ENCODE results near the gene FKBP7.

Gene FKBP7

GRCh38 chr2:178517496-178517895 is 39.1 kb upstream of the FKBP7 start:
- H3K4me2 ChIP-seq (ENCODE audit: insufficient read depth, low read length): no peak overlapping the region
- no peaks in the 10 kb centered on the region for H3K27me3 ChIP-seq (ENCODE audit: insufficient read depth, low read length, poor library complexity)
- TF ChIP-seq, protein P1, sequence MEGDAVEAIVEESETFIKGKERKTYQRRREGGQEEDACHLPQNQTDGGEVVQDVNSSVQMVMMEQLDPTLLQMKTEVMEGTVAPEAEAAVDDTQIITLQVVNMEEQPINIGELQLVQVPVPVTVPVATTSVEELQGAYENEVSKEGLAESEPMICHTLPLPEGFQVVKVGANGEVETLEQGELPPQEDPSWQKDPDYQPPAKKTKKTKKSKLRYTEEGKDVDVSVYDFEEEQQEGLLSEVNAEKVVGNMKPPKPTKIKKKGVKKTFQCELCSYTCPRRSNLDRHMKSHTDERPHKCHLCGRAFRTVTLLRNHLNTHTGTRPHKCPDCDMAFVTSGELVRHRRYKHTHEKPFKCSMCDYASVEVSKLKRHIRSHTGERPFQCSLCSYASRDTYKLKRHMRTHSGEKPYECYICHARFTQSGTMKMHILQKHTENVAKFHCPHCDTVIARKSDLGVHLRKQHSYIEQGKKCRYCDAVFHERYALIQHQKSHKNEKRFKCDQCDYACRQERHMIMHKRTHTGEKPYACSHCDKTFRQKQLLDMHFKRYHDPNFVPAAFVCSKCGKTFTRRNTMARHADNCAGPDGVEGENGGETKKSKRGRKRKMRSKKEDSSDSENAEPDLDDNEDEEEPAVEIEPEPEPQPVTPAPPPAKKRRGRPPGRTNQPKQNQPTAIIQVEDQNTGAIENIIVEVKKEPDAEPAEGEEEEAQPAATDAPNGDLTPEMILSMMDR (IDR thresholded peaks at IDR 0.05; ENCODE audit: borderline replicate concordance, extremely low read depth, low read length, poor library complexity, severe bottlenecking): no peak
- TF ChIP-seq EZH2 (IDR thresholded peaks at IDR 0.05; ENCODE audit: borderline replicate concordance, low read depth, low read length, severe bottlenecking): no peak
- no peaks in the 10 kb centered on the region for H3K9me3 ChIP-seq (ENCODE audit: insufficient read depth, low read length, severe bottlenecking)
- peaks cover 19% of the 10 kb centered on the region; the same call in 1 of the 2 replicates for H3K36me3 ChIP-seq (ENCODE audit: insufficient read depth, low read length)
- H3K27ac ChIP-seq (ENCODE audit: low read length): no peak overlapping the region
- no peak overlapping the region for H3K4me3 ChIP-seq (ENCODE audit: low read depth in 1 of 2, low read length in 2 of 2)
- no peak overlapping the region for H3K9ac ChIP-seq (ENCODE audit: low read depth, low read length)
- DNase-seq (no peak), ATAC-seq (ENCODE audit: insufficient read depth, low read depth) (no peak)
- peaks cover 1% of the 10 kb centered on the region for H3K4me1 ChIP-seq (ENCODE audit: insufficient read depth, low read length)
- H3K79me2 ChIP-seq (ENCODE audit: insufficient read depth, low read length): no peaks in the 10 kb centered on the region
- no peaks in the 10 kb centered on the region for H4K20me1 ChIP-seq (ENCODE audit: insufficient read depth, low read length)
- H2AFZ ChIP-seq (ENCODE audit: low read depth, low read length): no peak overlapping the region

- no peak for DNase-seq
- no peak for TF ChIP-seq EZH2 (IDR thresholded peaks at IDR 0.05; ENCODE audit: borderline replicate concordance, low read depth, low read length, severe bottlenecking)
- TF ChIP-seq, protein P1 (IDR thresholded peaks at IDR 0.05; ENCODE audit: borderline replicate concordance, extremely low read depth, low read length, poor library complexity, severe bottlenecking): no peak
Measured at GRCh38 chr2:178514664-178515063, 36.3 kb upstream of the FKBP7 start.

GRCh38 chr2:178513876-178514275 is 35.5 kb upstream of the FKBP7 start:
- H3K9ac ChIP-seq (ENCODE audit: low read depth, low read length): no peak overlapping the region
- no peaks in the 10 kb centered on the region for H3K27me3 ChIP-seq (ENCODE audit: insufficient read depth, low read length, poor library complexity)
- no peak overlapping the region for H3K27ac ChIP-seq (ENCODE audit: low read length)
- H3K36me3 ChIP-seq (ENCODE audit: insufficient read depth, low read length): peaks cover 27% of the 10 kb centered on the region
- no peaks in the 10 kb centered on the region for H3K4me1 ChIP-seq (ENCODE audit: insufficient read depth, low read length)
- H3K4me2 ChIP-seq (ENCODE audit: insufficient read depth, low read length): no peak overlapping the region
- DNase-seq: no peak
- H2AFZ ChIP-seq (ENCODE audit: low read depth, low read length): no peak overlapping the region
- no peaks in the 10 kb centered on the region for H3K9me3 ChIP-seq (ENCODE audit: insufficient read depth, low read length, severe bottlenecking)
- H3K4me3 ChIP-seq (ENCODE audit: low read depth in 1 of 2, low read length in 2 of 2): no peak overlapping the region
- H3K79me2 ChIP-seq (ENCODE audit: insufficient read depth, low read length): no peaks in the 10 kb centered on the region
- no peaks in the 10 kb centered on the region for H4K20me1 ChIP-seq (ENCODE audit: insufficient read depth, low read length)
- TF ChIP-seq, protein P1 (IDR thresholded peaks at IDR 0.05; ENCODE audit: borderline replicate concordance, extremely low read depth, low read length, poor library complexity, severe bottlenecking): no peak
- no peak for TF ChIP-seq EZH2 (IDR thresholded peaks at IDR 0.05; ENCODE audit: borderline replicate concordance, low read depth, low read length, severe bottlenecking)
- no peak for ATAC-seq (ENCODE audit: insufficient read depth, low read depth)

More at GRCh38 chr2:178514664-178515063, 36.3 kb upstream of the FKBP7 start:
- H4K20me1 ChIP-seq (ENCODE audit: insufficient read depth, low read length): no peaks in the 10 kb centered on the region
- H3K4me1 ChIP-seq (ENCODE audit: insufficient read depth, low read length): no peaks in the 10 kb centered on the region
- H2AFZ ChIP-seq (ENCODE audit: low read depth, low read length): no peak overlapping the region
- H3K36me3 ChIP-seq (ENCODE audit: insufficient read depth, low read length): peaks cover 23% of the 10 kb centered on the region
- no peak overlapping the region for H3K4me3 ChIP-seq (ENCODE audit: low read depth in 1 of 2, low read length in 2 of 2)
- no peaks in the 10 kb centered on the region for H3K27me3 ChIP-seq (ENCODE audit: insufficient read depth, low read length, poor library complexity)
- H3K9me3 ChIP-seq (ENCODE audit: insufficient read depth, low read length, severe bottlenecking): no peaks in the 10 kb centered on the region
- peak; percentile 56; the same call in 2 of the 3 replicates for ATAC-seq (ENCODE audit: insufficient read depth, low read depth)
- no peak overlapping the region for H3K27ac ChIP-seq (ENCODE audit: low read length)
- H3K9ac ChIP-seq (ENCODE audit: low read depth, low read length): no peak overlapping the region
- H3K4me2 ChIP-seq (ENCODE audit: insufficient read depth, low read length): no peak overlapping the region
- H3K79me2 ChIP-seq (ENCODE audit: insufficient read depth, low read length): no peaks in the 10 kb centered on the region

GRCh38 chr2:178512484-178512883 is 34.1 kb upstream of the FKBP7 start:
- Histone ChIP-seq H3K4me2 (ENCODE audit: insufficient read depth, low read length) (no peak overlapping the region), H3K36me3 (ENCODE audit: insufficient read depth, low read length) (peaks cover 19% of the 10 kb centered on the region), H3K9me3 (ENCODE audit: insufficient read depth, low read length, severe bottlenecking) (no peaks in the 10 kb centered on the region), H3K79me2 (ENCODE audit: insufficient read depth, low read length) (no peaks in the 10 kb centered on the region), H3K27me3 (ENCODE audit: insufficient read depth, low read length, poor library complexity) (no peaks in the 10 kb centered on the region), H3K9ac (ENCODE audit: low read depth, low read length) (no peak overlapping the region), H3K4me3 (ENCODE audit: low read depth in 1 of 2, low read length in 2 of 2) (no peak overlapping the region), H4K20me1 (ENCODE audit: insufficient read depth, low read length) (no peaks in the 10 kb centered on the region), H2AFZ (ENCODE audit: low read depth, low read length) (no peak overlapping the region), H3K27ac (ENCODE audit: low read length) (no peak overlapping the region), H3K4me1 (ENCODE audit: insufficient read depth, low read length) (no peaks in the 10 kb centered on the region)
- TF ChIP-seq, protein P1 (IDR thresholded peaks at IDR 0.05; ENCODE audit: borderline replicate concordance, extremely low read depth, low read length, poor library complexity, severe bottlenecking): no peak
- no peak for TF ChIP-seq EZH2 (IDR thresholded peaks at IDR 0.05; ENCODE audit: borderline replicate concordance, low read depth, low read length, severe bottlenecking)
- DNase-seq (no peak), ATAC-seq (ENCODE audit: insufficient read depth, low read depth) (no peak)

Measured in DND-41 (cell line).